LNCaP clone FGC (cell line): ENCODE data around the gene HHAT.
"Not testable (repeated sequence)": the region's sequence is repeated elsewhere in the genome, so short reads cannot be mapped to it uniquely, and the experiment has no call there.

Source experiments
- DNase-seq: peaks from one replicate; pipeline ENCODE4 v3.0.0-alpha.2; 2011; ENCODE audit warnings: low read depth
- H3K4me3 ChIP-seq: 2 replicates; pipeline ENCODE4 v1.5.1; 2011; ENCODE audit warnings: mild to moderate bottlenecking, low read depth, low read length, control low read depth
- TF ChIP-seq, protein P1 (sequence below): IDR thresholded peaks from 2 replicates; pipeline ENCODE4 v1.5.1; 2012; ENCODE audit warnings: mild to moderate bottlenecking; ENCODE audit not compliant: control insufficient read depth, insufficient read depth; ENCODE audit errors: extremely low read depth

The HHAT gene

DNA sequence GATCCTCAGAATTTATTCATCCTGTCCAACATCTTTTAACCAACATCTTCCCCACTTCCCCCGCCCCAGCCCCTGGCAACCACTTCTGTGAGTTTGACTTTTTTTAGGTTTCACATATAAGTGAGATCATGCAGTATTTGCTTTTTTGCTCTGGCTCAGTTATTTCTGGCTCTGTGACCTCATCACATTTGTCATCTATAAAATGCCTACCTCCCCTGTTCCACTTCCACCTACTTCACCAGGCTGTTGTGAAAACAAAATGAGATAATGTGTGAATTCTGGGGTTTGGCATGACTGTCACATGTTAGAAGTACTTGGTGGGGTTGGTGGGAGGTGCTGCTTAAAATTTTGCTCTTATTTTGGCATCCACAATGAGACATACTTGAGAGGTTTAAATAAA lies 18.4 kb downstream of the HHAT start:
- TF ChIP-seq, protein P1, sequence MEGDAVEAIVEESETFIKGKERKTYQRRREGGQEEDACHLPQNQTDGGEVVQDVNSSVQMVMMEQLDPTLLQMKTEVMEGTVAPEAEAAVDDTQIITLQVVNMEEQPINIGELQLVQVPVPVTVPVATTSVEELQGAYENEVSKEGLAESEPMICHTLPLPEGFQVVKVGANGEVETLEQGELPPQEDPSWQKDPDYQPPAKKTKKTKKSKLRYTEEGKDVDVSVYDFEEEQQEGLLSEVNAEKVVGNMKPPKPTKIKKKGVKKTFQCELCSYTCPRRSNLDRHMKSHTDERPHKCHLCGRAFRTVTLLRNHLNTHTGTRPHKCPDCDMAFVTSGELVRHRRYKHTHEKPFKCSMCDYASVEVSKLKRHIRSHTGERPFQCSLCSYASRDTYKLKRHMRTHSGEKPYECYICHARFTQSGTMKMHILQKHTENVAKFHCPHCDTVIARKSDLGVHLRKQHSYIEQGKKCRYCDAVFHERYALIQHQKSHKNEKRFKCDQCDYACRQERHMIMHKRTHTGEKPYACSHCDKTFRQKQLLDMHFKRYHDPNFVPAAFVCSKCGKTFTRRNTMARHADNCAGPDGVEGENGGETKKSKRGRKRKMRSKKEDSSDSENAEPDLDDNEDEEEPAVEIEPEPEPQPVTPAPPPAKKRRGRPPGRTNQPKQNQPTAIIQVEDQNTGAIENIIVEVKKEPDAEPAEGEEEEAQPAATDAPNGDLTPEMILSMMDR: no peak
- no peak overlapping the region for H3K4me3 ChIP-seq
- DNase-seq: no peak

DNA sequence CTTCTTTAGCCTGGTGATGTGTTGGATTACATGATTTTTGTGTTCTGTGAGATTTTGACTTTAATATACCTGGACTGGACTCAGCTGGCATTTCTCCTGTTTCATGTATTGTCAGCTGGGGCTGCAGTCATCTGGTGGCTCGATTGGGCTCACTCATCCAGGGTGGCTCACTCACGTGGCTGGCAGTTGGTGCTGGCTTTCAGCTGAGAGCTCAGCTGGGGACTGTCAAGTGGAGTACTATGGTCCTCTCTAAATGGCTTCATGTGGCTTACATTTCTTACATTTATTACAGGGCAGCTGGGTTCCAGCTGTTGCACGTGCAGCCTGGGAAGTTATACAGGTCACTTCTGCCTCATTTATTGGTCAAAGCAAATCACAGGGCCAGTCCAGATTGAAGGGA lies 22.8 kb downstream of the HHAT start:
- TF ChIP-seq, protein P1: no peak
- no peak overlapping the region for H3K4me3 ChIP-seq
- no peak for DNase-seq

DNA sequence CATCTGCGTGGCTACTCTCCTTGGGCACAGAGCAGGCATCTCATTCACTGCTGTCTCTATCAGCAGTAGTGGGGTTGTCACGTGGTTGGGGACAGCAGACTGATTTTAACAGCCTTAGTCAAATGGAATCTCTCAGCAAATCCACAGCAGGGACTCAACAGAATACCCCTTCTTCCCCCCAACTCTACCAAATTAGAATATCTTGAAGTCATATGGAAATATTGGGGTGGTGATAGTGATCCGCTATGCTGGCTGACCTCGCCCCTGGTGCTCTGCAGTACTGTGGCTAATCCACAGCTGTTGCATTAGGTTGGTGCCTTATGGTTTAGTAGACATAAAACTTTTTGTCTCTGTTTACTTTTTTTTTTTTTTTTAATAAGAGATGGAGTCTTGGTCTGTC lies 23.9 kb downstream of the HHAT start:
- H3K4me3 ChIP-seq: no peak overlapping the region
- TF ChIP-seq, protein P1: no peak
- DNase-seq: no peak

DNA sequence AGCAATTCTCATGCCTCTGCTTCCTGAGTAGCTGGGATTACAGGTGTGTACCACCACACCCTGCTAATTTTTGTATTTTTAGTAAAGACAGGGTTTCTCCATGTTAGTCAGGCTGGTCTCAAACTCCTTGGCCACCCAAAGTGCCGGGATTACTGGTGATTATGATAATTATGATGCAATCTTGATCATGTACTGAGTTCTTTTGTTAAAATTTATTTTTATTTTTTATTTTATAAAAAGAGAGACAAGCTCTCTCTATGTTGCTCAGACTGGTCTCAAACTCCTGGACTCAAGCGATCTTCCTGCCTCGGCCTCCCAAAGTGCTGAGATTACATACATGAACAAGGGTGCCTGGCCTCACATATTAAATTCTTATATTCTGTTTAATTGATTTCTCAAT lies 25.6 kb downstream of the HHAT start:
- DNase-seq, H3K4me3 ChIP-seq: not testable (repeated sequence)

DNA sequence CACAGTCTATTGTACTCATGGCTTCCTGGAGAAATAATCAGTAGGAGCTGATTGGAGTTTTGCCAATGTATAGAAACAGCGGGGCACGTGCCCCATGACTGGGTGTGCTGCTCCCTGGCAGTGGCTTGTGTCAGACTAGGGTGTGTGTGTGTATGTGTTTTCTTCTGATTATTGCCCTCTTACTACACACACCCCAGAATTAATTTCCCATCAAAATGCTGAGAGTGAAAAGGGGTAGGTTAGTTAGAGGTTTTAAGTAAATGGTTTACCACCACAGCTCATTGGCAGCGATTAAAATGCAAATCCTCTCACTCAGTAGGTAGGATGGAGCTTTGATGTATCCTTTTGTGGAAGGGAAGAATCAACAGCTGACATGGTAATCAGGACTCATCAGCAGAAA lies 29.9 kb downstream of the HHAT start:
- no peak overlapping the region for H3K4me3 ChIP-seq
- TF ChIP-seq, protein P1: no peak
- no peak for DNase-seq

DNA sequence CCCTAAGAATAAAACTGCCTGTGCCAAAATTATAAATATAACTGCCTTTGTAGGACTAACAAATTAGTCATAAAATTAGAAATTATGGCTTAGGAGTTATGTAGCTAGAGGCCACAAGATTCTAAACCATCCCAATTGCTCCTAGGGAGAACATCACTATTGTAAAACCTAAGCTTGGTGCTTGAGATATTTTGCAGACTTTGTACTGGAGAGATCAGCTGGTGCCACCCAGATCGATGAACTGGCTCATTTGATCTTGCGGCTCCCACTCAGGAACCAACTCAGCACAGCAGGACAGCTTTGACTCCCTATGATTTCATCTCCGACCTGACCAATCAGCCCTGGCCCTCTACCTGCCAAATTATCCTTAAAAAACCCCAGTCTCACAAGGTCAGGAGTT lies 30.6 kb downstream of the HHAT start:
- H3K4me3 ChIP-seq: no peak overlapping the region
- DNase-seq: no peak
- TF ChIP-seq, protein P1: no peak

DNA sequence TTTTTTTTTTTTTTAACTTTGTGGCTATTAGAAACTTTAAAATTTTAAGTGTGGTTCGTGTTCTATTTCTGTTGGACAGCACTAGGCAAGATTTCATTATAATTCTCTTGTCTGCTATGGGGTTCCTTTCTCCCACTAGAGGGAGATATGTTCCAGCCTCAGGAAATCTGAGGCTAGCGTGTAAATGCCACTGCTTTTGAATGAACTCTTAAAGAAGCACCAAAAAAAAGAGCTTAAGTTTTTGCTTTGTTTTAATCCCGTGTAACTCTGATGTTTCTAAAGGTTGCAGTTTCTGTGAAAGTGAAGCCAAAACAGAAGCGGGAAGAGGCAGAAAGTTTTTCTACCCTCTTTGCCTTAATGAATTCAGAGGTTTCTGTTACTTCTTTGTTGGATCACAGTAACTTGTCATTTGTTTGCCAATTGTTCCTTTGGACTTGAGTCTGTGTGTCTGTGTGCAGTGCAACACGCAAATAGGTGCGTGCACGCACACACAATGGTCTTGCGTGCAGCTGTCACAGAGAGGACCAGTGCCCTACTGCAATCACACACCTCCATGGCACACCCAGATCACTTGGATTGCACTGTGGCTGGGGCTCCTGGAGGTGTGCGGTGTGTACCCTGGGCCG lies 32.3 kb downstream of the HHAT start:
- TF ChIP-seq, protein P1: peak; percentile 70
- H3K4me3 ChIP-seq: no peak overlapping the region
- DNase-seq: no peak

DNA sequence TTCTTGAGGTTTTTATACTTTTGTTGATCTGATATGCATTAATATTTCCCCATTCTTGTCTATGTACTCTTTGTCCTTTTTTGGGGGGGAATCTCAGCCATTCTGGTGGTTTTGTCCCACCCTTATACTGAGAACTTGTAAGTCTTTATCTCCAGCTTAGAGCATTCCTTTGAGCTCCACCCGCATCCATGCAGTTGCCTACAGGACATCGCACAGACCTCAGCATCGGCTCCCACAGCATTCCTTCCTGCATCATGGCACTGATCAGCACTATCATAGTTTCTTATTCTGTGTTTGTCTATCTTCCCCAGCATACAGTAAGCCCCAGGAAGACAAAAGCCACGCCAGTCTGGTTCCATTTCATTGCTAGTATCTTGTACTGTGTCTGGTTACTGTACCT lies 33.0 kb downstream of the HHAT start:
- H3K4me3 ChIP-seq: no peak overlapping the region
- TF ChIP-seq, protein P1: no peak
- DNase-seq: no peak
